Mesothelial cell of epicardium (in vitro differentiated cells): ENCODE results near the gene FBXL16. TPM values are rescaled to one million over a fixed set of nuclear protein-coding genes. Genes with fewer than 3 reads are reported as not detected.

Experiments used
- DNase-seq, 2 experiments: peaks; one replicate each; pipeline ENCODE4 v3.0.0; 2021; ENCODE audit warnings: low spot score in 2 of 2; ENCODE audit not compliant: unreplicated experiment in 2 of 2
- H3K27ac Mint-ChIP-seq: 2 replicates; pipeline ENCODE4 v1.8.0; 2021; ENCODE audit warnings: mixed read lengths
- H3K27me3 Mint-ChIP-seq: 2 replicates; pipeline ENCODE4 v1.8.0; 2021; ENCODE audit warnings: low read depth, mixed read lengths
- H3K36me3 Mint-ChIP-seq: 2 replicates; pipeline ENCODE4 v1.8.0; 2021; ENCODE audit warnings: mixed read lengths
- H3K4me1 Mint-ChIP-seq: 2 replicates; pipeline ENCODE4 v1.8.0; 2021; ENCODE audit warnings: mixed read lengths
- H3K4me3 Mint-ChIP-seq: 2 replicates; pipeline ENCODE4 v1.8.0; 2021; ENCODE audit warnings: mild to moderate bottlenecking, moderate library complexity, mixed read lengths
- H3K9me3 Mint-ChIP-seq: 2 replicates; pipeline ENCODE4 v1.8.0; 2021; ENCODE audit warnings: mixed read lengths
- total RNA-seq: library from RNA; stranded (reverse); gene quantifications from 3 replicates; pipeline ENCODE4 v1.2.1, GENCODE V29; 2021
- TF ChIP-seq, protein P1 (sequence below): fragments of 200-600 bp; sonication (generic); IDR thresholded peaks from one replicate; pipeline ENCODE4 v1.5.0; 2021; ENCODE audit warnings: antibody characterized with exemption; ENCODE audit not compliant: unreplicated experiment

The FBXL16 gene
- total RNA-seq, 1 donor from 2014 or later: 0.85 TPM

GRCh38 chr16:720990-721764, 15.6 kb upstream of the FBXL16 start, which contains the start of gene ANTKMT:
TSS of gene ANTKMT (plus strand) at chr16:721146. CDS start at chr16:721275, 129 bp downstream.
- H3K4me3 Mint-ChIP-seq: peak within 1 kb of the TSS; percentile 77
- DNase-seq: peak; percentile 80 to 84
- H3K27me3 Mint-ChIP-seq: peaks cover 21% of the 10 kb centered on the region
- H3K4me1 Mint-ChIP-seq: peaks cover 10% of the 10 kb centered on the region
- no peaks in the 10 kb centered on the region for H3K36me3 Mint-ChIP-seq
- peak within 1 kb of the TSS; percentile 92 for H3K27ac Mint-ChIP-seq
- TF ChIP-seq, protein P1, sequence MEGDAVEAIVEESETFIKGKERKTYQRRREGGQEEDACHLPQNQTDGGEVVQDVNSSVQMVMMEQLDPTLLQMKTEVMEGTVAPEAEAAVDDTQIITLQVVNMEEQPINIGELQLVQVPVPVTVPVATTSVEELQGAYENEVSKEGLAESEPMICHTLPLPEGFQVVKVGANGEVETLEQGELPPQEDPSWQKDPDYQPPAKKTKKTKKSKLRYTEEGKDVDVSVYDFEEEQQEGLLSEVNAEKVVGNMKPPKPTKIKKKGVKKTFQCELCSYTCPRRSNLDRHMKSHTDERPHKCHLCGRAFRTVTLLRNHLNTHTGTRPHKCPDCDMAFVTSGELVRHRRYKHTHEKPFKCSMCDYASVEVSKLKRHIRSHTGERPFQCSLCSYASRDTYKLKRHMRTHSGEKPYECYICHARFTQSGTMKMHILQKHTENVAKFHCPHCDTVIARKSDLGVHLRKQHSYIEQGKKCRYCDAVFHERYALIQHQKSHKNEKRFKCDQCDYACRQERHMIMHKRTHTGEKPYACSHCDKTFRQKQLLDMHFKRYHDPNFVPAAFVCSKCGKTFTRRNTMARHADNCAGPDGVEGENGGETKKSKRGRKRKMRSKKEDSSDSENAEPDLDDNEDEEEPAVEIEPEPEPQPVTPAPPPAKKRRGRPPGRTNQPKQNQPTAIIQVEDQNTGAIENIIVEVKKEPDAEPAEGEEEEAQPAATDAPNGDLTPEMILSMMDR: no peak
- H3K9me3 Mint-ChIP-seq: no peaks in the 10 kb centered on the region

DNA sequence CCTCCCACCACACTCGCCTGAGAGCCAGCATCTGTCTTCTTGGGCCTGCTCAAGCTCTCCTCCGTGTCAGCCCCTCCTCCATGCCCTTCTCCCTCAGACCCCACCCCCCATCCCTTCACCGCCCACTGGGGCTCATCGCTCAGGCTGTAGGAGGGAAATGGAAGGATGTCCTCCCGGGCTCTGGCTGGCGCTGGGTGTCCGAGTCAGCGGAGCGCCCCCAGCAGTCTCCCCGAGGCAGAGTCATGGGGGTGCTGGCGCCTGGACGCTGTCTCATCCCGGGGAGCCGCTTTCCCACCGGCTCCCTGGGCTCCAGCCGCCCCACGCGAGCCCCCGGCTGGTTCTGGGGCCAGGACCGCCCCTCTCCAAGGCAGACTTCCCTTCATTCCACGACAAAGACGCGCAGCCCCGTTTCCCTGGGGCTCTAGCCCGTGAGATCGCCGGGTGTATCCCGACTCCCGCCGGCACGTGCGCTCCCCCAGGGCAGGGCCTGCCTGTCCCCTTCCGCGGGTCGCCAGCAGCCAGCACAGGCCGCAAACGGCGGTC, 14.9 kb upstream of the FBXL16 start:
- Mint-ChIP-seq H3K27ac (peak overlapping the region; percentile 92), H3K36me3 (no peaks in the 10 kb centered on the region), H3K9me3 (no peaks in the 10 kb centered on the region), H3K4me3 (peak overlapping the region; percentile 77), H3K27me3 (peaks cover 19% of the 10 kb centered on the region), H3K4me1 (peaks cover 13% of the 10 kb centered on the region)
- TF ChIP-seq, protein P1: no peak
- no peak for DNase-seq

- Mint-ChIP-seq H3K27me3 (peaks cover 14% of the 10 kb centered on the region), H3K36me3 (no peaks in the 10 kb centered on the region), H3K9me3 (no peaks in the 10 kb centered on the region), H3K27ac (peak overlapping the region; percentile 92), H3K4me1 (peaks cover 13% of the 10 kb centered on the region), H3K4me3 (peak overlapping the region; percentile 77)
- TF ChIP-seq, protein P1: no peak
- DNase-seq: no peak
These were observed 14.3 kb upstream of the FBXL16 start for GRCh38 chr16:719815-720446.

DNA sequence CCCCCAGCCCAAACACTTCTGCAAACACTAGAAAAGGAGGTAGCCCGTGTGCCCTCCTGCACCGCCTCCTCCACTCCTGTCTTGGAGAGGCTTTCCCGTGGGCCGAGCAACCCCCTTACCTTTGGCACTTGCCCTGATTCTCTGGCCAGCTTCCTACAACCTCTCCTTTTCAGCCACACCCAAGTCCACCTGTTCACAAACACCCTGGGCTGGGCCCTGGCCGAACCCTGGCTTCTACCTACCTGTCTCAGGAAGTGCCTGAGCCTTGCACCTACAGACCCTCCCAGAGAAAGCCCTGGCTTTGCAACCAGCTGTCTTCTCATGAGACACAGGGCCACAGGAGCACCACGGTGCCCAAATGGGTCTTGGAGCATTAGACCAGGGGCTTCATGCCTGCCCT, 13.3 kb upstream of the FBXL16 start:
- H3K27ac Mint-ChIP-seq: no peak overlapping the region
- no peaks in the 10 kb centered on the region for H3K36me3 Mint-ChIP-seq

GRCh38 chr16:718389-718788, 12.8 kb upstream of the FBXL16 start:
- no peak overlapping the region for H3K4me3 Mint-ChIP-seq
- no peak overlapping the region for H3K27ac Mint-ChIP-seq
- no peak for DNase-seq
- H3K36me3 Mint-ChIP-seq: no peaks in the 10 kb centered on the region
- H3K9me3 Mint-ChIP-seq: no peaks in the 10 kb centered on the region
- H3K4me1 Mint-ChIP-seq: peaks cover 13% of the 10 kb centered on the region
- H3K27me3 Mint-ChIP-seq: peaks cover 27% of the 10 kb centered on the region
- TF ChIP-seq, protein P1: no peak

More for the DNA sequence above, 13.3 kb upstream of the FBXL16 start:
- no peaks in the 10 kb centered on the region for H3K9me3 Mint-ChIP-seq
- TF ChIP-seq, protein P1: no peak
- H3K4me1 Mint-ChIP-seq: peaks cover 13% of the 10 kb centered on the region
- peaks cover 22% of the 10 kb centered on the region for H3K27me3 Mint-ChIP-seq
- no peak for DNase-seq
- no peak overlapping the region for H3K4me3 Mint-ChIP-seq
